ENCODE results near the gene MACROD2. TPM values are rescaled to one million over a fixed set of nuclear protein-coding genes. Genes with fewer than 3 reads are reported as not detected.

MACROD2 gene
- total and polyA plus RNA-seq, 2 donors (not counting 1 experiment from before 2014, with no cell fraction given) = 5.3 to 6.7 TPM

DNA sequence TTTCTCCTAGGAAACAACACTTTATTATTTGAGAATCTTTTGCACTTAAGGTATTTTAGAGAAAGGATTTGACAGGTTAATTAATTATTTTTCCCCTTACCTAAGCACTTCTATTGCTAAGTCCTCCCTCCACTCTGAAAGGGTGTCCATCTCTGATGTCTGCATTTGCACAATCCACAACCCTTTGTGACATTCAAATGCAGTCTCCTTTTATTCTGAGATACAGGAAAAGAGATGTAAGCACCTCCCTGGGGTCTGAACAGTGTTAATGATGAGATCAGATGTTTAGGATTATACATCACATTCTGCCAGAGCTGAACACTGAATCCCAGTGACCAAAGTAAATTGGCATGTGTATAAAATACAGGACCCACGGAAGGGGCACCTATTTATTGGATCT, 1206.3 kb downstream of the MACROD2 start:
- no peak overlapping the region for H3K4me2 ChIP-seq (replicated peaks; ENCODE audit: low read depth, low read length, poor library complexity, severe bottlenecking)
- Mint-ChIP-seq H3K27ac (no peak overlapping the region), H3K4me1 (peaks cover 10% of the 10 kb centered on the region), H3K4me3 (no peak overlapping the region), H3K27me3 (no peaks in the 10 kb centered on the region), H3K9me3 (ENCODE audit: insufficient read depth) (peaks cover 6% of the 10 kb centered on the region)
- H3K36me3 ChIP-seq (replicated peaks in 1 of 2; ENCODE audit: control extremely low read depth in 1 of 2, control insufficient read depth in 1 of 2, extremely low read depth in 1 of 2, insufficient read depth in 2 of 2, low read length in 1 of 2) = no peaks in the 10 kb centered on the region
- CTCF ChIA-PET = no interaction called here
- intact Hi-C loops (cut with micrococcal nuclease) = no loop called here
- DNase-seq (no peak), ATAC-seq (ENCODE audit: low read depth) (no peak)
- H3K79me2 ChIP-seq (ENCODE audit: control insufficient read depth, insufficient read depth, low read length) = no peaks in the 10 kb centered on the region
- H2AFZ ChIP-seq (ENCODE audit: insufficient read depth, low read depth, low read length, poor library complexity, severe bottlenecking) = no peak overlapping the region
- H3K27me3 ChIP-seq (replicated peaks in 1 of 4; ENCODE audit: control extremely low read depth in 1 of 4, control insufficient read depth in 3 of 4, insufficient read depth in 4 of 4, low read length in 3 of 4) = no peaks in the 10 kb centered on the region
- POLR2A ChIA-PET = no interaction called here
- H3K9me3 ChIP-seq (ENCODE audit: control extremely low read depth in 1 of 3, control insufficient read depth in 2 of 3, insufficient read depth in 1 of 3, low read length in 2 of 3) = no peaks in the 10 kb centered on the region
- no peak overlapping the region for H3K4me3 ChIP-seq (ENCODE audit: control extremely low read depth in 1 of 5, extremely low read depth in 1 of 5, insufficient read depth in 1 of 5, low read depth in 2 of 5, low read length in 4 of 5)
- peaks cover 3 to 4% of the 10 kb centered on the region in 2 donors for H3K4me1 ChIP-seq (ENCODE audit: control insufficient read depth in 2 of 2, insufficient read depth in 2 of 2, low read length in 2 of 2)
- no peak overlapping the region for H3K9ac ChIP-seq (ENCODE audit: low read length)
- WGBS (ENCODE audit: insufficient coverage) = no CpG with 5 or more reads among the region's 1 CpG
- H4K20me1 ChIP-seq (ENCODE audit: control insufficient read depth, insufficient read depth, low read length, poor library complexity, severe bottlenecking) = no peaks in the 10 kb centered on the region
- TF ChIP-seq EZH2 (IDR thresholded peaks at IDR 0.05; ENCODE audit: borderline replicate concordance, insufficient read depth, low read depth, low read length, poor library complexity, severe bottlenecking) = no peak
- TF ChIP-seq, protein P1, sequence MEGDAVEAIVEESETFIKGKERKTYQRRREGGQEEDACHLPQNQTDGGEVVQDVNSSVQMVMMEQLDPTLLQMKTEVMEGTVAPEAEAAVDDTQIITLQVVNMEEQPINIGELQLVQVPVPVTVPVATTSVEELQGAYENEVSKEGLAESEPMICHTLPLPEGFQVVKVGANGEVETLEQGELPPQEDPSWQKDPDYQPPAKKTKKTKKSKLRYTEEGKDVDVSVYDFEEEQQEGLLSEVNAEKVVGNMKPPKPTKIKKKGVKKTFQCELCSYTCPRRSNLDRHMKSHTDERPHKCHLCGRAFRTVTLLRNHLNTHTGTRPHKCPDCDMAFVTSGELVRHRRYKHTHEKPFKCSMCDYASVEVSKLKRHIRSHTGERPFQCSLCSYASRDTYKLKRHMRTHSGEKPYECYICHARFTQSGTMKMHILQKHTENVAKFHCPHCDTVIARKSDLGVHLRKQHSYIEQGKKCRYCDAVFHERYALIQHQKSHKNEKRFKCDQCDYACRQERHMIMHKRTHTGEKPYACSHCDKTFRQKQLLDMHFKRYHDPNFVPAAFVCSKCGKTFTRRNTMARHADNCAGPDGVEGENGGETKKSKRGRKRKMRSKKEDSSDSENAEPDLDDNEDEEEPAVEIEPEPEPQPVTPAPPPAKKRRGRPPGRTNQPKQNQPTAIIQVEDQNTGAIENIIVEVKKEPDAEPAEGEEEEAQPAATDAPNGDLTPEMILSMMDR (IDR thresholded peaks at IDR 0.05) = no peak
- no peak overlapping the region for H3K27ac ChIP-seq (ENCODE audit: low read length in 2 of 2)

DNA sequence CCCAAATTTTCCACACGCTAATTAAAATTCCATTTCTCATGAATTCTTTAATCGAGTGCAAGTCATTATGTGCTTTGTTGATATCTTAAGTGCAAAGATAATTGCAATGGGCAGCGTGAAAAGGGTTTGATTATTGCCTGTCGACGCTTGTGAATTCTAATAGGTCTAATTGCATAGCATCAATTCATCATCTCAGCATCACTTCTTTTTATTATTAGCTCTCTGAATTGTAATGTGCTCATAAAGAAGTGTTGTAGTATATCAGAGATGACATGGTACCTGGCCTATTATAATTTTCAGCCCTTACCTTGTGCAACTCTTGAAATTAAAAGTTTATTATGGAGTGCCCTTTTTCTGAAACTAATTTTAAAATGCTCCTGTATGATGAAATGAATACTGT, 1208.9 kb downstream of the MACROD2 start:
- Histone ChIP-seq H3K27ac (ENCODE audit: low read length in 2 of 2) (no peak overlapping the region), H3K4me1 (ENCODE audit: control insufficient read depth in 2 of 2, insufficient read depth in 2 of 2, low read length in 2 of 2) (no peaks in the 10 kb centered on the region), H4K20me1 (ENCODE audit: control insufficient read depth, insufficient read depth, low read length, poor library complexity, severe bottlenecking) (no peaks in the 10 kb centered on the region), H3K36me3 (replicated peaks in 1 of 2; ENCODE audit: control extremely low read depth in 1 of 2, control insufficient read depth in 1 of 2, extremely low read depth in 1 of 2, insufficient read depth in 2 of 2, low read length in 1 of 2) (no peaks in the 10 kb centered on the region), H2AFZ (ENCODE audit: insufficient read depth, low read depth, low read length, poor library complexity, severe bottlenecking) (no peak overlapping the region), H3K4me2 (replicated peaks; ENCODE audit: low read depth, low read length, poor library complexity, severe bottlenecking) (no peak overlapping the region), H3K79me2 (ENCODE audit: control insufficient read depth, insufficient read depth, low read length) (no peaks in the 10 kb centered on the region), H3K4me3 (ENCODE audit: control extremely low read depth in 1 of 5, extremely low read depth in 1 of 5, insufficient read depth in 1 of 5, low read depth in 2 of 5, low read length in 4 of 5) (no peak overlapping the region), H3K27me3 (replicated peaks in 1 of 4; ENCODE audit: control extremely low read depth in 1 of 4, control insufficient read depth in 3 of 4, insufficient read depth in 4 of 4, low read length in 3 of 4) (no peaks in the 10 kb centered on the region), H3K9ac (ENCODE audit: low read length) (no peak overlapping the region), H3K9me3 (ENCODE audit: control extremely low read depth in 1 of 3, control insufficient read depth in 2 of 3, insufficient read depth in 1 of 3, low read length in 2 of 3) (peaks cover 0 to 11% (median 8%) of the 10 kb centered on the region in 3 donors)
- Mint-ChIP-seq H3K4me1 (peaks cover 5% of the 10 kb centered on the region), H3K9me3 (ENCODE audit: insufficient read depth) (peaks cover 8% of the 10 kb centered on the region), H3K27ac (no peak overlapping the region), H3K27me3 (no peaks in the 10 kb centered on the region), H3K4me3 (no peak overlapping the region)
- no CpG with 5 or more reads among the region's 5 CpGs for WGBS (ENCODE audit: insufficient coverage)
- intact Hi-C loops (cut with micrococcal nuclease) = no loop called here
- TF ChIP-seq EZH2 (IDR thresholded peaks at IDR 0.05; ENCODE audit: borderline replicate concordance, insufficient read depth, low read depth, low read length, poor library complexity, severe bottlenecking) = no peak
- TF ChIP-seq, protein P1 (IDR thresholded peaks at IDR 0.05) = no peak
- POLR2A ChIA-PET = no interaction called here
- ATAC-seq (ENCODE audit: low read depth) (no peak), DNase-seq (no peak)
- CTCF ChIA-PET = no interaction called here
